Thyroid gland (tissue), 4 donors: ENCODE measurements around the gene ARHGEF16. TPM values are rescaled to one million over a fixed set of nuclear protein-coding genes. Genes with fewer than 3 reads are reported as not detected.

Source experiments
- DNase-seq, 2 donors: peaks; one replicate each; pipeline ENCODE4 v3.0.0-alpha.2; 2019
- H3K27ac ChIP-seq, 3 donors: fragments of 200-600 bp; sonication (generic); 1 replicate in 2 of 3; 2 replicates in 1 of 3; pipeline ENCODE4 v1.5.1; 2016 to 2019; ENCODE audit warnings: mild to moderate bottlenecking in 1 of 3, moderate library complexity in 1 of 3
- H3K27me3 ChIP-seq: fragments of 200-600 bp; sonication (generic); one replicate; pipeline ENCODE4 v1.5.1; 2019
- H3K36me3 ChIP-seq, 2 donors: fragments of 200-600 bp; sonication (generic); one replicate each; pipeline ENCODE4 v1.5.1; 2016 to 2019
- H3K4me1 ChIP-seq, 2 donors: fragments of 200-600 bp; sonication (generic); one replicate each; pipeline ENCODE4 v1.5.1; 2017 to 2019
- H3K4me3 ChIP-seq, 3 donors: fragments of 200-600 bp; sonication (generic); replicated peaks in 1 of 3; 1 replicate in 2 of 3; 2 replicates in 1 of 3; pipeline ENCODE4 v1.5.1; 2016; ENCODE audit warnings: mild to moderate bottlenecking in 1 of 3
- H3K9me3 ChIP-seq: fragments of 200-600 bp; sonication (generic); one replicate; pipeline ENCODE4 v1.5.1; 2017
- CTCF ChIP-seq, 6 experiments: fragments of 200-600 bp in 3 of 6; fragments of 450-650 bp in 3 of 6; sonication (generic) in 3 of 6; IDR thresholded peaks; one replicate each; pipeline ENCODE4 v1.5.1; 2016 to 2019; ENCODE audit warnings: antibody characterized with exemption in 6 of 6, mild to moderate bottlenecking in 2 of 6, inconsistent platforms in 1 of 6, moderate library complexity in 1 of 6
- POLR2A ChIP-seq, 2 donors: fragments of 450-650 bp; IDR thresholded peaks; one replicate each; pipeline ENCODE4 v1.6.1; 2017; ENCODE audit warnings: antibody characterized with exemption in 2 of 2, mild to moderate bottlenecking in 2 of 2, moderate library complexity in 1 of 2
- WGBS, 2 donors: methylation state at CpG; one replicate each; pipeline ENCODE4 v1.1.5; 2017; 5-methylcytosine and 5-hydroxymethylcytosine counted together
- intact Hi-C: fragments of 100-400 bp; cut with DNase I; formaldehyde crosslinking; loops from one replicate; pipeline ENCODE4 v1.15.1; 2023
- total RNA-seq, 4 donors: library from RNA; depleted of rRNA; stranded (reverse); fragments of >200 nt; gene quantifications; one replicate each; pipeline ENCODE4 v1.2.3, GENCODE V29; 2016

The ARHGEF16 gene
- total RNA-seq, 4 donors from 2014 or later, result 16.0 to 23.7 (median 21.2) TPM

DNA sequence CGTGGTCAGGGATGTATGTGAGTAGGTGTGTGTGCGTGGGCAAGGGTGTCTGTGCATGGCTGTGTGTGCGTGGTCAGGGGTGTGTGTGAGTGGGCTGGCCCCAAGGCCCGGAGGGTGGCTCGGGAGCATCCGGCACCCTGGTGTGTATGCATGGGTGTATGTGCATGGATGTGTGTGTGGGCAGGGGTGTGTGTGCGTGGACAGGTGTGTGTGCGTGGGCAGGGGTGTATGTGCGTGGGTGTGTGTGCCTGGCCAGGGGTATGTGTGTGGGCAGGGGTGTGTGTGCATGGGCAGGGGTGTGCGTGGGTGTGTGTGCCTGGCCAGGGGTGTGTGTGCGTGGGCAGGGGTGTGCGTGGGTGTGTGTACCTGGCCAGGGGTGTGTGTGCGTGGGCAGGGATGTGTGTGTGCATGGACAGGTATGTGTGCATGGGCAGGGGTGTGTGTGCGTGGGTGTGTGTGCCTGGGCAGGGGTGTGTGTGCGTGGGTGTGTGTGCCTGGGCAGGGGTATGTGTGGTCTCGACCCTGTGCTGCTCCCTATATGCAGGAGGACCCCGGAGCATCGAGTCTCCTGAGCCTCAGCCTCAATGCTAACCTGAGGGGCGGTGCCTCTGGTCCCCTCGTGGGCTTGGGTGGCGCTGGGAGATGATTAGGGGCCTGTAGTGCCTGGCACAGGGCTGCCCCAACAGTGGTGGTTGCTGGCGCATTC, 16.3 kb downstream of the ARHGEF16 start:
- WGBS, 2 donors, result 90 to 94% methylated on average over 17 to 18 of the region's 22 CpGs

DNA sequence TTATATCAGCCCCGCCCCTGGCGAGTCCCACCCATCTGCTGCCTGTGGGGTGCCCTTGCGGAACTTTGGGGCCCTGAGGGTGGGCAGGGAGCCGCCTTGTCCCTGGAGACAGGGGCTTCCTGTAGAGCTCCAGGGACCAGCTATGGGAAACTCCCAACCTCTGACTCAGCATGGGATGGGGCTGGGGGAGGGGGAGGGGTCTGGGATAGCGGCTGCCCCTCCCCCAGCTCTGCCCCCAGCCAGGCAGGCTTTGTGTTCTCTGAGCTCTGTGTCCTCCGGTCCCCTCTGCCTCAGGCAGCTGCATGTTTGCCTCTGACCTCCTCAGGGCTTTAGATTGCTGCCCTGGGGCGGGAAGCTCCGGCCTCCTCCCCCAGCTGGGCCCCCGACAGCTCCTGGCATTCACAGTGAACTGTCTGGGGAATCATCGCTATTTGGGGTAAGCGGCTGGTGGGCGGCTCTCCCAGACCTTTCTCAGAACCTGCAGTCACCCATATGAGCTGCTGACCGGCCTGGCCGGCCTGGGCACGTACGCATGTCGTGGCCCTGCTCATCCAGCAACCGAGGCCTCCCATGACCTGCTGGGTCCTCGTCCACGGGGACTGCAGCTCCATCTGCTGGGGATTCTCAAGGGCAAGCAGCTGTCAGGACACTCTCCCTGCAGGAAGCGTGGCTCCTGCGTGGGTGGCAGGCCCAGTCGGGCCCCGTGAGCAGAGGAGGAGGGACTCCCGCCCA, 17.1 kb downstream of the ARHGEF16 start:
- DNase-seq, result no peak
- Histone ChIP-seq H3K27me3 (no peaks in the 10 kb centered on the region), H3K9me3 (no peaks in the 10 kb centered on the region), H3K4me3 (no peak overlapping the region), H3K27ac (no peak overlapping the region), H3K36me3 (peaks cover 0 to 7% of the 10 kb centered on the region in 2 donors), H3K4me1 (no peaks in the 10 kb centered on the region)
- intact Hi-C loops, result no loop called here
- WGBS, 2 donors, result 66 to 79% methylated on average over 10 to 13 of the region's 25 CpGs
- TF ChIP-seq CTCF (IDR thresholded peaks at IDR 0.05), result no peak
- no peak for TF ChIP-seq POLR2A (IDR thresholded peaks at IDR 0.05)

More for the DNA sequence above, 16.3 kb downstream of the ARHGEF16 start:
- Histone ChIP-seq H3K4me1 (no peaks in the 10 kb centered on the region), H3K27ac (no peak overlapping the region), H3K27me3 (no peaks in the 10 kb centered on the region), H3K4me3 (no peak overlapping the region), H3K9me3 (no peaks in the 10 kb centered on the region), H3K36me3 (peaks cover 0 to 7% of the 10 kb centered on the region in 2 donors)
- TF ChIP-seq CTCF (IDR thresholded peaks at IDR 0.05) (no peak), POLR2A (IDR thresholded peaks at IDR 0.05) (no peak)
- no peak for DNase-seq
- intact Hi-C loops, result no loop called here

GRCh38 chr1:3472088-3472850, 17.8 kb downstream of the ARHGEF16 start:
- TF ChIP-seq CTCF (IDR thresholded peaks at IDR 0.05), result no peak
- no peak for TF ChIP-seq POLR2A (IDR thresholded peaks at IDR 0.05)
- no peaks in the 10 kb centered on the region for H3K9me3 ChIP-seq
- DNase-seq, result no peak
- H3K4me3 ChIP-seq, result no peak overlapping the region
- intact Hi-C loops, result no loop called here
- no peak overlapping the region for H3K27ac ChIP-seq
- H3K4me1 ChIP-seq, result no peaks in the 10 kb centered on the region
- 67 to 92% methylated on average over 3 to 13 of the region's 25 CpGs for WGBS, 2 donors
- no peaks in the 10 kb centered on the region for H3K27me3 ChIP-seq
- peaks cover 0 to 7% of the 10 kb centered on the region in 2 donors for H3K36me3 ChIP-seq

DNA sequence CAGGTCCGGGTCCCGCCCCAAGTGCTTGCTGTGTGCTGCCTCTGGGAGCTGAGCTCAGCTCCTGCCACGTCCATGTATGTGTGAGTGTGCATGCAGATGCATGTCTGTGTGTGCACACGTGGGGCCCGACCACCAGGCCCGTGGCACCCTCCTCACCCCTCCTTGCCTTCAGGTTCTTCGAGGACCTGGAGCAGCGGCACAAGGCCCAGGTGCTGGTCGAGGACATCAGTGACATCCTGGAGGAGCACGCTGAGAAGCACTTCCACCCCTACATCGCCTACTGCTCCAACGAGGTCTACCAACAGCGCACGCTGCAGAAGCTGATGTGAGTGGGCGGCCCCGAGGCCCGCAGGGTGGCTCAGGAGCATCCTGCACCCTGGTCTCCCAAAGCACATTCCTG, 18.4 kb downstream of the ARHGEF16 start:
- peaks cover 0 to 7% of the 10 kb centered on the region in 2 donors for H3K36me3 ChIP-seq
- intact Hi-C loops, result no loop called here
- no peak overlapping the region for H3K4me3 ChIP-seq
- H3K27me3 ChIP-seq, result no peaks in the 10 kb centered on the region
- 93% methylated on average over 12 of the region's 17 CpGs; no CpG with 5 or more reads in 1 of the 2 donors for WGBS, 2 donors
- H3K9me3 ChIP-seq, result no peaks in the 10 kb centered on the region
- DNase-seq, result no peak
- TF ChIP-seq POLR2A (IDR thresholded peaks at IDR 0.05) (no peak), CTCF (IDR thresholded peaks at IDR 0.05) (no peak)
- no peak overlapping the region for H3K27ac ChIP-seq
- no peaks in the 10 kb centered on the region for H3K4me1 ChIP-seq
